Globus pallidus (tissue), 1 donor: ENCODE data around the gene ANKRD44.
"Not testable (repeated sequence)": the region's sequence is repeated elsewhere in the genome, so short reads cannot be mapped to it uniquely, and the experiment has no call there.

Experiments used
- DNase-seq: peaks from one replicate; pipeline ENCODE4 v3.0.0-alpha.2; 2015; ENCODE audit warnings: low spot score

The ANKRD44 gene

GRCh38 chr2:197258580-197258979, 52.0 kb downstream of the ANKRD44 start:
- no peak for DNase-seq

- no peak for DNase-seq
These were observed 53.9 kb downstream of the ANKRD44 start for GRCh38 chr2:197256547-197257170.

GRCh38 chr2:197256021-197256420, 54.6 kb downstream of the ANKRD44 start:
- no peak for DNase-seq

GRCh38 chr2:197255543-197255942, 55.0 kb downstream of the ANKRD44 start:
- DNase-seq: peak; percentile 71

GRCh38 chr2:197254776-197255530, 55.6 kb downstream of the ANKRD44 start:
- no peak for DNase-seq

- DNase-seq: no peak
These were observed 59.0 kb downstream of the ANKRD44 start for GRCh38 chr2:197251576-197251975.

GRCh38 chr2:197251163-197251562, 59.4 kb downstream of the ANKRD44 start:
- no peak for DNase-seq

- DNase-seq: no peak
These were observed 60.5 kb downstream of the ANKRD44 start for GRCh38 chr2:197250084-197250397.

- DNase-seq: no peak
These were observed 61.0 kb downstream of the ANKRD44 start for GRCh38 chr2:197249381-197250083.

- DNase-seq: peak; percentile 64
These were observed 62.0 kb downstream of the ANKRD44 start for GRCh38 chr2:197248623-197249022.

GRCh38 chr2:197248001-197248401, 62.6 kb downstream of the ANKRD44 start:
- no peak for DNase-seq

- DNase-seq: no peak
These were observed 63.5 kb downstream of the ANKRD44 start for GRCh38 chr2:197247083-197247482.

- DNase-seq: no peak
These were observed 64.5 kb downstream of the ANKRD44 start for GRCh38 chr2:197245829-197246804.

- no peak for DNase-seq
These were observed 66.2 kb downstream of the ANKRD44 start for GRCh38 chr2:197244349-197244748.

- DNase-seq: no peak
These were observed 67.9 kb downstream of the ANKRD44 start for GRCh38 chr2:197242719-197243118.

- no peak for DNase-seq
These were observed 69.0 kb downstream of the ANKRD44 start for GRCh38 chr2:197241596-197241995.

- no peak for DNase-seq
These were observed 69.4 kb downstream of the ANKRD44 start for GRCh38 chr2:197241153-197241552.

- DNase-seq: no peak
These were observed 70.0 kb downstream of the ANKRD44 start for GRCh38 chr2:197240421-197241041.

GRCh38 chr2:197240018-197240417, 70.6 kb downstream of the ANKRD44 start:
- DNase-seq: not testable (repeated sequence)

- DNase-seq: no peak
These were observed 71.1 kb downstream of the ANKRD44 start for GRCh38 chr2:197239434-197239833.

GRCh38 chr2:197238043-197238365, 72.6 kb downstream of the ANKRD44 start:
- peak; percentile 49 for DNase-seq
